Superior temporal gyrus (tissue), 1 donor: ENCODE measurements around the gene ZBTB2.
"Not testable (repeated sequence)": the region's sequence is repeated elsewhere in the genome, so short reads cannot be mapped to it uniquely, and the experiment has no call there.

Experiments used
- DNase-seq: peaks from one replicate; pipeline ENCODE4 v3.0.0-alpha.2; 2016; ENCODE audit errors: extremely low spot score

ZBTB2 gene

DNA sequence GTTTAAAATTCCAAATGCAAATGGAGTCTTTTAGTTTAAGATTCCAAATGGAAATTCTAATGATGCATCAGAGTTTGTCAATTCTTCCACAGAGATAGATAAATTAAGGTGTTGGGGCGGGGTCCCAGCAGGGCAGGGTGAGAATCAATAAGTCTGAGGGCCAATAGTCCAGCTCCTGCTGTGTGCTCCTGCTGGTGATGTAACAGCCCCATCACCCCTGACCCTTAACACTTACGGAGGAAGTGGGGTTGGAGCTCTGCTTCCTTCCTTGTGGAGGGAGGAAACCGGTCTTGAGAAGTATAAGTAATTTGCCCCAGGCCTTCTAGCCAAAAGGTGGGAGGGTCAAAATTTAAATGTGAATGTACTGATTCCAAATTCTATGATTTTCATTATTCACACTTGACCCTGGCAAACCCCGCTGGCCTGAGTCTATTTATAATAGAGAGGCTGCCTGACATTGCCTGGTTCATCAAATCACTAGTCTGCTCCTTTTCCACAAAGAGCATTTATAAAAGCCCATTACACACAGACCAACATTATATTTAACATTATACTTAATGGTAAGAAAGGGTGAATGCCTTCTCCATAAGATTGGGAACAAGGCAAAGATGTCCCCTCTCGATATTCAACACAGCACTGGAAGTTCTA lies 17.2 kb downstream of the ZBTB2 start:
- DNase-seq = no peak

DNA sequence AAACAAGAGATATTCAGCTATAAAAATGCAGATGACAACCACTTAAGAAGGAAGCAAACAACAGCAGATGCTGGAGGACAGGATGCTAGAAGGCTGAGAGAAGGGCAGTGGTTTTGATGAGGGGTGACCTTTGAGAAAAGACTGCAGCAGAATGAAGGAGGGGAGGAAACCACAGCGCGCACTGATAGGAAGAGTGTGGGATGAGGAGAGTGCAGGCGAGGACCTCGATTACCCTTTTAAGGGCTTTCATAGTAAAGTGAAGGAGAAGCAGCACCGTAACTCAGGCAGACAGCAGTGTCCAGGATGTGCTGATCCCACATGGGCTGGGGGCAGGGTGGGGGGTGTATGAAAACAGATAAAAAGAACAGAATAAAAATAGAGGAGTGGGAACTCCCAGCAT lies 19.2 kb downstream of the ZBTB2 start:
- DNase-seq = no peak

DNA sequence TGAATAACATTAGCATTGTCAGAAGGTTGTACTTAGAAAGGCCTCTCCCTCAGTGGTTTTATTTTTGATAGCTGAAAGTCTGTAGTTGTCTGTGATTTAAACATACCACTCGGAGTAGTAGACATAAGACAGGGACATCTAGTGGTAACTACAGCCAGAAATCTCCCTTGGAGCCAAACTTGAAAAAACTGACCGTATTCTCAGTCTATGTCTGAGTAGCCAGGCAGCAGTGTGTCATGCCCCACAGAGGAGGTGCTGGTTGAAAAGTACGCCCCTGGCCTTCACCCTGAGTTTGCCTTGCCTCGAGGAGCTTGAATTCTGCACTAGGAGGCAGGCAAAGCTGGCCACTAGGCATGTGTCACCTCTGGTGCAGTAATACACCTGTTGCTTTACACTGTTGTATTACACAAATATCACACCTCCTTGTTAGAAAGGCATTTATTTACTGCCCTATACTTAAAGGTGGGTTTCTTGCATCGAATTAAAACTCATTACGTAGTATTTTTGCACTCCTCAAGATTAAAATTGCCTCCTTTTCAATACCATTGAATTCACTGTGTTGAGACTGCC lies 20.8 kb downstream of the ZBTB2 start:
- DNase-seq = no peak

DNA sequence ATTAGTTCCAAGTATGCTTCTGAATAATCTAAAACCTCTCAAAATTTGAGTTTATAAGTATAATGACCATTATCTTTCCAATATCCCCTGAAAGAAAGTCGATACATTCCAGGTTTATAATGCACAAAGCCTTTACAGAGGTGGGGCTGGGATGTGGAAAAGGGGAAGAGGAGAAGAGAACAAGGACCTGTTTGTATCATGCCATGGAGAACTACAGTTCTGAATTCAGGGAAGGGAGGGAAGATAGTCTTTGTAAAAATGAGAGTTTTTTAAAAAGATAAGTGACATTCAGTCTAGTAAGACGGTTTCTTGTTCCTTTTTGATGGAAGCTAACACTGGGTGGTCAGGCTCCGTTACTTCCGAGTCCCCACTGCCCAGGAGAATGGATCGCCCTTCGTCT lies 26.1 kb downstream of the ZBTB2 start:
- DNase-seq = no peak

DNA sequence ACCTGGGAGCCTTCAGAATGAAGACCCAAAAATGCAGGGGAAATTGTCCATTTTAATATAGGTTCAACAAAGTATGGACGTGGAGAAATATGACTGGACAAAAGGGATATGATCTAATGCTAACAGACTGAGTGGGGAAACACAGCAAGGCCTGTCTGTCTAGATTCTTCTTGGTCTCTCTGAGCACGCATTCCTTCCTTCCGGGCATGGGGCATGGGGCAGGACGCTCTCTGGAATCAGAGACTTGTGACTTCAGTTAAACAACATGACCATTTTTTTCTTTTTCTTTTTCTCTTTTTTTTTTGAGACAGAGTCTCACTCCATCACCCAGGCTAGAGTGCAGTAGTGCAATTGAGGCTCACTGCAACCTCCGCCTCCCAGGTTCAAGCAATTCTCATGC lies 31.9 kb downstream of the ZBTB2 start:
- DNase-seq = no peak

DNA sequence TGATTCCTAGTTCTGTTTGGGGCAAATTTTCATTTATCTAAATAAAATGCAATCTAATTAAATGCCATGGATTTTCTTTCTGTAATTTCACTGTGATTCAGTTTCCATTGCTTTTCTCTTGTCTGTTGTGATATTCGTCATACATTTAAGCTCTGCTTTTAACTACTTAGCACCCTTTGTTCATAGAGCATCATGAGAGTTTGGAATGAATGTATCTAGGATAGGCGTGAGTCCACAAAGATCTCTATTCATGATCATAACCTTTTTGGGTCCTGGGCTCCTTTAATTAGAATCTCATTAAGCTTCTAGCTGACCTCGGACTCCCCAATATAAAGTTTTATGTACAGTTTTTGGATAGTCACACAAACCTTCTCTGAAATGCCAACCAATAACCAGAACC lies 32.9 kb downstream of the ZBTB2 start:
- DNase-seq = no peak

DNA sequence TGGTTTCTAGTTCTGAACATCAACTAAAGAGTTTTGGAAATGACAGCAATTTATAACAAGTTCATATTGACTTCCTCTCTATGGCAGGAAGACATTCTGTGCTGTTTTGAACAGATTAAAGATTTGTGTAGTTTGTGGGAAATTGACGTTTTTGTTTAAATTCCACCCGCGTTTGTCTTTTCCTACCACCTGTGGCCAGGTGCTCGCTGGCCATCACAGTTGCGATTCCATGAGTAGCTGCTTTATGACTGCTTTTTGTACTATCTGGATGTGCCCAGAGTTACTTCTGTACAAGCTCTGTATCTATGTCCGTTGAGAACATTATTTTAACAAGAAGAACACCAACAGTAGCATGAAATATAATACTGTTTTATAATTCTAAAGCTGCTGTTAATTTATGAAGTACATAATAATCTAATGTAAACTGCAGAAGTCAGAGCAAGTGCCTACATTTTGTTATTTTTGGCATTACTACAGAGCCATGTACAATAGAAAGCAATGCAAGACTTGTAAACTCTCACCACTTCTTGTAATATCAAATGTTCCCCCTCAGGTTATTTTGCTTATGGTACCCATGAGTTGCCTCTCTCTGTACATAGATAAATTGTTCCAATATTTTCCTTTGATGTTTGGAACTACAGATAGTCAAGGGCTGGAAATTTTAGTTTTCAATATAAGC lies 33.5 kb downstream of the ZBTB2 start:
- DNase-seq = no peak

DNA sequence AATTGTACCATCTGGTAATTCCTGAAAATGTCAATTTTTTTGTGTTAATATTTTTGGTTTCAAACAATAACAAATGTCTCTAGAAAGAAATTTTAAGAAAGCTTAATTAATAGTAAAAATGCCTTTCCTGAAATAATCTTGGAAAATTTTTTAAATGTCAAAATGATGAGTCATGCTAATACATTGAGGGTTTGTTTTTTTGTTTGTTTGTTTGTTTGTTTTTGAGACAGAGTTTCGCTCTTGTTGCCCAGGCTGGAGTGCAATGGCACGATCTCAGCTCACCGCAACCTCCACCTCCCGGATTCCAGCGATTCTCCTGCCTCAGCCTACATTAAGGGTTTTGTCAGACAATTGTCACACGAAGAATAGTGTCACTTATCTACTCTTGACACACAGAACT lies 34.4 kb downstream of the ZBTB2 start:
- DNase-seq = peak; percentile 2

DNA sequence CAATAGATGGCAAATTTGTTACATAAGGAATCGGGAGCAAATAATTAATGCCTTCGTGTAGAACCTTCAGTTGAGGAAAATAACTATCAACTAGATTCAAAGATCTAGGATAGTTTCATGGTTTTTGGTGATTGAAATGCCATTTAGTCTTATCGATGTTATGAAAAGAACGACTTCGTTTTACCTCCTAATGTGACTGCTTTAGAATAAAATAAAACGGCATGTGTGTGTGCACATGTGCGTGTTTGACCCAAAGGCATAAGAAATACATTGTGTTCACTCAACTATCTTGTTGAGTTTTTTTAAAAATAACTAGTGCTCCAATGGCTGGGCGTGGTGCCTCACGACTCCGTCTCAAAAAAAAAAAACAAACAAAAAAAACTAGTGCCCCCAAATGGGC lies 37.6 kb downstream of the ZBTB2 start:
- DNase-seq = no peak

DNA sequence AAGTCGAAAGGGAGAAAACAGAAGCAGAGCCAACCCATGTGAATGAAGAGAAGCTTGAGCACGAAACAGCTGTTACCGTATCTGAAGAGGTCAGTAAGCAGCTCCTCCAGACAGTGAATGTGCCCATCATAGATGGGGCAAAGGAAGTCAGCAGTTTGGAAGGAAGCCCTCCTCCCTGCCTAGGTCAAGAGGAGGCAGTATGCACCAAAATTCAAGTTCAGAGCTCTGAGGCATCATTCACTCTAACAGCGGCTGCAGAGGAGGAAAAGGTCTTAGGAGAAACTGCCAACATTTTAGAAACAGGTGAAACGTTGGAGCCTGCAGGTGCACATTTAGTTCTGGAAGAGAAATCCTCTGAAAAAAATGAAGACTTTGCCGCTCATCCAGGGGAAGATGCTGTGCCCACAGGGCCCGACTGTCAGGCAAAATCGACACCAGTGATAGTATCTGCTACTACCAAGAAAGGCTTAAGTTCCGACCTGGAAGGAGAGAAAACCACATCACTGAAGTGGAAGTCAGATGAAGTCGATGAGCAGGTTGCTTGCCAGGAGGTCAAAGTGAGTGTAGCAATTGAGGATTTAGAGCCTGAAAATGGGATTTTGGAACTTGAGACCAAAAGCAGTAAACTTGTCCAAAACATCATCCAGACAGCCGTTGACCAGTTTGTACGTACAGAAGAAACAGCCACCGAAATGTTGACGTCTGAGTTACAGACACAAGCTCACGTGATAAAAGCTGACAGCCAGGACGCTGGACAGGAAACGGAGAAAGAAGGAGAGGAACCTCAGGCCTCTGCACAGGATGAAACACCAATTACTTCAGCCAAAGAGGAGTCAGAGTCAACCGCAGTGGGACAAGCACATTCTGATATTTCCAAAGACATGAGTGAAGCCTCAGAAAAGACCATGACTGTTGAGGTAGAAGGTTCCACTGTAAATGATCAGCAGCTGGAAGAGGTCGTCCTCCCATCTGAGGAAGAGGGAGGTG lies 38.7 kb downstream of the ZBTB2 start:
- DNase-seq = no peak

DNA sequence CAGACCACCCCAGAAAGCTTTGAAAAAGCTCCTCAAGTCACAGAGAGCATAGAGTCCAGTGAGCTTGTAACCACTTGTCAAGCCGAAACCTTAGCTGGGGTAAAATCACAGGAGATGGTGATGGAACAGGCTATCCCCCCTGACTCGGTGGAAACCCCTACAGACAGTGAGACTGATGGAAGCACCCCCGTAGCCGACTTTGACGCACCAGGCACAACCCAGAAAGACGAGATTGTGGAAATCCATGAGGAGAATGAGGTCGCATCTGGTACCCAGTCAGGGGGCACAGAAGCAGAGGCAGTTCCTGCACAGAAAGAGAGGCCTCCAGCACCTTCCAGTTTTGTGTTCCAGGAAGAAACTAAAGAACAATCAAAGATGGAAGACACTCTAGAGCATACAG lies 39.6 kb downstream of the ZBTB2 start:
- no peak for DNase-seq

DNA sequence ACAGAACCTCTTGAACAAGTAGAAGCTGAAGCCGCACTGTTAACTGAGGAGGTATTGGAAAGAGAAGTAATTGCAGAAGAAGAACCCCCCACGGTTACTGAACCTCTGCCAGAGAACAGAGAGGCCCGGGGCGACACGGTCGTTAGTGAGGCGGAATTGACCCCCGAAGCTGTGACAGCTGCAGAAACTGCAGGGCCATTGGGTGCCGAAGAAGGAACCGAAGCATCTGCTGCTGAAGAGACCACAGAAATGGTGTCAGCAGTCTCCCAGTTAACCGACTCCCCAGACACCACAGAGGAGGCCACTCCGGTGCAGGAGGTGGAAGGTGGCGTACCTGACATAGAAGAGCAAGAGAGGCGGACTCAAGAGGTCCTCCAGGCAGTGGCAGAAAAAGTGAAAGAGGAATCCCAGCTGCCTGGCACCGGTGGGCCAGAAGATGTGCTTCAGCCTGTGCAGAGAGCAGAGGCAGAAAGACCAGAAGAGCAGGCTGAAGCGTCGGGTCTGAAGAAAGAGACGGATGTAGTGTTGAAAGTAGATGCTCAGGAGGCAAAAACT lies 40.1 kb downstream of the ZBTB2 start:
- DNase-seq = no peak

DNA sequence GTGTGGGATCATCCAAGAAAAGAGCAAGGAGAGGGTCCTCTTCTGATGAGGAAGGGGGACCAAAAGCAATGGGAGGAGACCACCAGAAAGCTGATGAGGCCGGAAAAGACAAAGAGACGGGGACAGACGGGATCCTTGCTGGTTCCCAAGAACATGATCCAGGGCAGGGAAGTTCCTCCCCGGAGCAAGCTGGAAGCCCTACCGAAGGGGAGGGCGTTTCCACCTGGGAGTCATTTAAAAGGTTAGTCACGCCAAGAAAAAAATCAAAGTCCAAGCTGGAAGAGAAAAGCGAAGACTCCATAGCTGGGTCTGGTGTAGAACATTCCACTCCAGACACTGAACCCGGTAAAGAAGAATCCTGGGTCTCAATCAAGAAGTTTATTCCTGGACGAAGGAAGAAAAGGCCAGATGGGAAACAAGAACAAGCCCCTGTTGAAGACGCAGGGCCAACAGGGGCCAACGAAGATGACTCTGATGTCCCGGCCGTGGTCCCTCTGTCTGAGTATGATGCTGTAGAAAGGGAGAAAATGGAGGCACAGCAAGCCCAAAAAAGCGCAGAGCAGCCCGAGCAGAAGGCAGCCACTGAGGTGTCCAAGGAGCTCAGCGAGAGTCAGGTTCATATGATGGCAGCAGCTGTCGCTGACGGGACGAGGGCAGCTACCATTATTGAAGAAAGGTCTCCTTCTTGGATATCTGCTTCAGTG lies 40.8 kb downstream of the ZBTB2 start:
- DNase-seq = no peak

DNA sequence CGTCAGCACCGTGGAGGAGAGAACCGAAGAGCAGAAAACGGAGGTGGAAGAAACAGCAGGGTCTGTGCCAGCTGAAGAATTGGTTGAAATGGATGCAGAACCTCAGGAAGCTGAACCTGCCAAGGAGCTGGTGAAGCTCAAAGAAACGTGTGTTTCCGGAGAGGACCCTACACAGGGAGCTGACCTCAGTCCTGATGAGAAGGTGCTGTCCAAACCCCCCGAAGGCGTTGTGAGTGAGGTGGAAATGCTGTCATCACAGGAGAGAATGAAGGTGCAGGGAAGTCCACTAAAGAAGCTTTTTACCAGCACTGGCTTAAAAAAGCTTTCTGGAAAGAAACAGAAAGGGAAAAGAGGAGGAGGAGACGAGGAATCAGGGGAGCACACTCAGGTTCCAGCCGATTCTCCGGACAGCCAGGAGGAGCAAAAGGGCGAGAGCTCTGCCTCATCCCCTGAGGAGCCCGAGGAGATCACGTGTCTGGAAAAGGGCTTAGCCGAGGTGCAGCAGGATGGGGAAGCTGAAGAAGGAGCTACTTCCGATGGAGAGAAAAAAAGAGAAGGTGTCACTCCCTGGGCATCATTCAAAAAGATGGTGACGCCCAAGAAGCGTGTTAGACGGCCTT lies 41.6 kb downstream of the ZBTB2 start:
- no peak for DNase-seq

DNA sequence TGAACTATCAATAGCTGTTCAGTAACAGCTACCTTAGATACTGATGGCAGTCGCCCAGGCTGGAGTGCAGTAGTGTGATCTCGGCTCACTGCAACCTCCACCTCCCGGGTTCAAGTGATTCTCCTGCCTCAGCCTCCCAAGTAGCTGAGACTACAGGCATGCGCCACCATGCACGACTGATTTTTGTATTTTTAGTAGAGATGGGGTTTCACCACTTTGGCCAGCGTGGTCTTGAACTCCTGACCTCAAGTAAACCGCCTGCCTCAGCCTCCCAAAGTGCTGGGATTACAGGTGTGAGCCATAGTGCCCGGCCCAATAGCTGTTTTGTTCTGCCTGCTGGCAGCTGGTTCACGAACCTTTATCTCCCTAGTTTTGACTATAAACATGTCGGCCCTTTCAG lies 48.6 kb downstream of the ZBTB2 start:
- not testable (repeated sequence) for DNase-seq

DNA sequence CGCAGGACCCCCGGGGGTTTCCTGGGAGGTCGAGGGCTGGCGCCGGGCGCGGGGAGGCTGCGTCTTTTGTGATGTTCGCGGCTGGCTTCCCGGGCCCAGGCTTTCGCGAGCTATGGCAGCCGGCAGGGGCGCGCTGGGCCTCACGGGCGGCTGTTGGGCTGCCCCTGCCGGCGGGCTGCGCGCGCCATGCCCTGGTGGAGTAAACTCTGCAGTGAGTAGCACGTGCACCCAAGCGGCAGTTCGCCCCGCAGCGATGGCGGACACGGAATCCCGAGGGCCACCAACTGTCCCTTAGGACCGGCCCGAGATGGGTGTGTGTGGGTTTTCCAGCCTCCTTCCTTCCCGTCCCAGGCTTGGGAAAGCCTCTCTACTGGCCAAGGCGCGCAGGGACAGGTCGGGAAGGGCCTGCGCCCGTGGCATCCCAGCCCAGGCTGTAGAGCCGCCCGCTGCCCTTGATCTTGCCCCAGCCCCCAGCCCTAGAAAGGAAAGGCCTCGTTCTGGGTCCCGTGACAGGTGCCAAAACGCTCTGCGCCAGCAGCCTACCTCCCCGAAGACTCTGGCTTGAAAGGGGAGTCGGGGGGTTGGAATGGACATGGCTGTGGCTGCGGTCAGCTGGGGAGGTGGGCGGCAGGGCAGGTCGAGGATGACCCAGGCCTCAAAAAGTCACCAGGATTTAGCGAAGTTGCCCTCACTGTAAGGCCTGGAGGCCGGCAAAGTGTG lies 49.7 kb downstream of the ZBTB2 start:
- DNase-seq = no peak

DNA sequence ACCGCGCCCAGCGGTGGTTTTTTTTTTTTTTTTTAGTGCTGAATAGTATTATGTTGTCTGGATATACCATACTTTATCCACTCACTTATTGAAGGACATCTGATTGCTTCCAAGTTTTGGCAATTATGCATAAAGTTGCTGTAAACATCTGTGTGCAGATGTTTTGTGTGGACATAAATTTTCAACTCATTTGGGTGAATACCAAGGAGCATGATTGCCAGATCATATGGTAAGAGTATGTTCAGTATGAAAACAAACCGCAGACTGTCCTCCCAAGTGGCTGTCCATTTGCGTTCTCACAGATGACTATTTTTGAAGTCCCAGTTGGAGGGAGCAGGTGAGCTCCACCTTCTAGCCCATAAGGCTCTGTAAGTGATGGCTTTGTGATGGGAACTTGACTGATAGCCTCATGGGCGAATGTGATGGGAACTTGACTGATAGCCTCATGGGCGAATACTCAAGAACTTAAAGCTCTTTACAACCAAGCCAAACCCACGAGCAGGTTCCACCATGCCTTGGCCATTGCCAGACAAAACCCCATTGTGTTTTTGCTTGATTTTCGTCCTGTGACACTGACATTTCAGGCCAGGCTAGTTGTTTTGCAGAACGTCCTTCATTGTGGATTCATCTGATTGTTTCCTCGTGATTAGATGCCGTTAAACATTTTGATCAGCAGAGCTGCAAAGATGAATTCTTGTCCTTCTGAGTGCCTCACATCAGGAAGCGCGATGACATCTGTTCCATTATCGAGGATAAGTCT lies 51.0 kb downstream of the ZBTB2 start:
- DNase-seq = no peak

DNA sequence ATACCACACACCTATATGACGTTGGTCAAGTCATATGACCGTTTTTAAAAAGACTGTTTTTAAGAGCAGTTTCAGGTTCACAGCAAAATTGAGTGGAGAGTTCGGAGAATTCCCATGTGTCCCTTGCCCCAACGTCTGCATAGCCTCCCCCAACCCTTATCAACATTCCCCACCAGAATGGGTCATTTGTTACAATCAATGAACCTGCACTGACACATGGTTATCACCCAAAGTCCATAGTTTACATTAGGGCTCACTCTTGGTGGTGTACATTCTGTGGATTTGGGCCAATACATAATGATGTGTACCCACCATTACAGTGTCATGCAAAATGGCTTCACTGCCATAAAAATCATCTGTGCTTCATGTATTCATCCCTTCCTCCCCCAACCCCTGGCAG lies 52.0 kb downstream of the ZBTB2 start:
- DNase-seq = no peak

DNA sequence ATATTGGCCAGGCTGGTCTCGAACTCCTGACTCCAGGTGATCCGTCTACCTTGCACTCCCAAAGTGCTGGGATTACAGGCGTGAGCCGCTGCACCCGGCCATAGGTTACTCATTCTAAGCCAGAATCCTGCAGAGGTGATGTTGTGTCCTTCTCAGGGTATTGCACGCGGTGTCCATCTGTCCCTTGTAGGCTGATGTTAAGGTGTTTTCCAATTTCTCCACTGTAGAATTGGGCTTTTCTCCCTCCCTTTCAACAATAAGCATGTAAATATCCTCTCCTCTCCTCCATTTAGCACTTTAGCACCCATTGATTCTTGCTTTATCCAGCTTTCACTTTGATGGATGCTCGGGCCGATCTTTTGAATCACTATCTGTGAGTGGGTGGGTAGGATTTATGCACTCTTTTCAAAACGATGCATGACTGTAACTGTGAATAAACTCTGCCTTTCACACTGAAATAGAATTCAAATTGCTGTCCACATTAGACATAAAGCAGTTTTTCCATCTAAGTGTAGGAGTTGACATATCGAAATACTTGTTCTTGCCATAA lies 52.6 kb downstream of the ZBTB2 start:
- DNase-seq = no peak
